Islet precursor cell (in vitro differentiated cells): ENCODE measurements around the gene SERPINA4.

Experiments
- DNase-seq: peaks from one replicate; pipeline ENCODE4 v3.0.0-alpha.2; 2018

Gene SERPINA4

GRCh38 chr14:94617988-94618822 lies 57.0 kb downstream of the SERPINA4 start:
- no peak for DNase-seq

- no peak for DNase-seq
Measured at GRCh38 chr14:94619297-94619696, 58.1 kb downstream of the SERPINA4 start.
